Measurements from ENCODE around the gene SFRP4.

DNA sequence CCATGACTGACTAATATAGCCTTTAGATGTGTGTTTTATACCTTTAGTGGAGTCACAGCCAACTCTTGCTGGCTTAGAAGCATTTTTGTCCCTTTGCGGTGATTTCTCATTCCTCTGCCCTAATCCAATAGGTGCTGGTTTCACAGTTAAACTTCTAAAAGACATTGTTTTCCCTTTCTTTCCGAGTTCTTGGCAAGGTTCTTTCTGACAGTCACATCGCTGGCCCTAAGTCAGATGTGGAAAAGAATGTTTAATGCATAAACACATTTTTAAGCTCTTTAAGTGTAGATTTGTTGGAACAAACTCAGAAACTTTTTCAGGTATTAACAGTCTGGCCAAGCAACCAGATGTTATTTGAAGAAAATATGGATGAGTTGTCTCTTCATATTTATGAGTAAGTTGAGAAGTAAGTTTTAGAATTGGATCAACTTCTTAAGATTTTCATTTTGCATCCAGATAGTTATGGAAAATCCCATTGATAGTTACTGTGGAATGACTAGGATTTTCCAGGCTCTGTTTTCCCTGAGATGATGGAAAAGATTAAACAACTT, 7.9 kb upstream of the SFRP4 start:
- no peak for TF ChIP-seq FOXJ3 (CRISPR knock-in tag; IDR thresholded peaks at IDR 0.05)
- TF ChIP-seq, protein P1, sequence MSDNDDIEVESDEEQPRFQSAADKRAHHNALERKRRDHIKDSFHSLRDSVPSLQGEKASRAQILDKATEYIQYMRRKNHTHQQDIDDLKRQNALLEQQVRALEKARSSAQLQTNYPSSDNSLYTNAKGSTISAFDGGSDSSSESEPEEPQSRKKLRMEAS (IDR thresholded peaks at IDR 0.05; ENCODE audit: low read depth), result no peak
- TF ChIP-seq, protein P2, sequence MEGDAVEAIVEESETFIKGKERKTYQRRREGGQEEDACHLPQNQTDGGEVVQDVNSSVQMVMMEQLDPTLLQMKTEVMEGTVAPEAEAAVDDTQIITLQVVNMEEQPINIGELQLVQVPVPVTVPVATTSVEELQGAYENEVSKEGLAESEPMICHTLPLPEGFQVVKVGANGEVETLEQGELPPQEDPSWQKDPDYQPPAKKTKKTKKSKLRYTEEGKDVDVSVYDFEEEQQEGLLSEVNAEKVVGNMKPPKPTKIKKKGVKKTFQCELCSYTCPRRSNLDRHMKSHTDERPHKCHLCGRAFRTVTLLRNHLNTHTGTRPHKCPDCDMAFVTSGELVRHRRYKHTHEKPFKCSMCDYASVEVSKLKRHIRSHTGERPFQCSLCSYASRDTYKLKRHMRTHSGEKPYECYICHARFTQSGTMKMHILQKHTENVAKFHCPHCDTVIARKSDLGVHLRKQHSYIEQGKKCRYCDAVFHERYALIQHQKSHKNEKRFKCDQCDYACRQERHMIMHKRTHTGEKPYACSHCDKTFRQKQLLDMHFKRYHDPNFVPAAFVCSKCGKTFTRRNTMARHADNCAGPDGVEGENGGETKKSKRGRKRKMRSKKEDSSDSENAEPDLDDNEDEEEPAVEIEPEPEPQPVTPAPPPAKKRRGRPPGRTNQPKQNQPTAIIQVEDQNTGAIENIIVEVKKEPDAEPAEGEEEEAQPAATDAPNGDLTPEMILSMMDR (IDR thresholded peaks at IDR 0.05), result no peak
- TF ChIP-seq EP300 (IDR thresholded peaks at IDR 0.05; ENCODE audit: borderline replicate concordance in 1 of 2, low read depth in 1 of 2, low read length in 1 of 2), result no peak
- TF ChIP-seq TAF1 (IDR thresholded peaks at IDR 0.05; ENCODE audit: borderline replicate concordance, low read depth, low read length), result no peak
- TF ChIP-seq, protein P3, sequence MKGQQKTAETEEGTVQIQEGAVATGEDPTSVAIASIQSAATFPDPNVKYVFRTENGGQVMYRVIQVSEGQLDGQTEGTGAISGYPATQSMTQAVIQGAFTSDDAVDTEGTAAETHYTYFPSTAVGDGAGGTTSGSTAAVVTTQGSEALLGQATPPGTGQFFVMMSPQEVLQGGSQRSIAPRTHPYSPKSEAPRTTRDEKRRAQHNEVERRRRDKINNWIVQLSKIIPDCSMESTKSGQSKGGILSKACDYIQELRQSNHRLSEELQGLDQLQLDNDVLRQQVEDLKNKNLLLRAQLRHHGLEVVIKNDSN (IDR thresholded peaks at IDR 0.05; ENCODE audit: borderline replicate concordance, low read depth), result no peak
- no peak for TF ChIP-seq POLR2AphosphoS5 (IDR thresholded peaks at IDR 0.05; ENCODE audit: low read depth, low read length)
- TF ChIP-seq YY1 (IDR thresholded peaks at IDR 0.05; ENCODE audit: low read depth), result no peak
- no peak for TF ChIP-seq CHD2 (IDR thresholded peaks at IDR 0.05; ENCODE audit: low read length, partially characterized antibody)
- TF ChIP-seq, protein P4, sequence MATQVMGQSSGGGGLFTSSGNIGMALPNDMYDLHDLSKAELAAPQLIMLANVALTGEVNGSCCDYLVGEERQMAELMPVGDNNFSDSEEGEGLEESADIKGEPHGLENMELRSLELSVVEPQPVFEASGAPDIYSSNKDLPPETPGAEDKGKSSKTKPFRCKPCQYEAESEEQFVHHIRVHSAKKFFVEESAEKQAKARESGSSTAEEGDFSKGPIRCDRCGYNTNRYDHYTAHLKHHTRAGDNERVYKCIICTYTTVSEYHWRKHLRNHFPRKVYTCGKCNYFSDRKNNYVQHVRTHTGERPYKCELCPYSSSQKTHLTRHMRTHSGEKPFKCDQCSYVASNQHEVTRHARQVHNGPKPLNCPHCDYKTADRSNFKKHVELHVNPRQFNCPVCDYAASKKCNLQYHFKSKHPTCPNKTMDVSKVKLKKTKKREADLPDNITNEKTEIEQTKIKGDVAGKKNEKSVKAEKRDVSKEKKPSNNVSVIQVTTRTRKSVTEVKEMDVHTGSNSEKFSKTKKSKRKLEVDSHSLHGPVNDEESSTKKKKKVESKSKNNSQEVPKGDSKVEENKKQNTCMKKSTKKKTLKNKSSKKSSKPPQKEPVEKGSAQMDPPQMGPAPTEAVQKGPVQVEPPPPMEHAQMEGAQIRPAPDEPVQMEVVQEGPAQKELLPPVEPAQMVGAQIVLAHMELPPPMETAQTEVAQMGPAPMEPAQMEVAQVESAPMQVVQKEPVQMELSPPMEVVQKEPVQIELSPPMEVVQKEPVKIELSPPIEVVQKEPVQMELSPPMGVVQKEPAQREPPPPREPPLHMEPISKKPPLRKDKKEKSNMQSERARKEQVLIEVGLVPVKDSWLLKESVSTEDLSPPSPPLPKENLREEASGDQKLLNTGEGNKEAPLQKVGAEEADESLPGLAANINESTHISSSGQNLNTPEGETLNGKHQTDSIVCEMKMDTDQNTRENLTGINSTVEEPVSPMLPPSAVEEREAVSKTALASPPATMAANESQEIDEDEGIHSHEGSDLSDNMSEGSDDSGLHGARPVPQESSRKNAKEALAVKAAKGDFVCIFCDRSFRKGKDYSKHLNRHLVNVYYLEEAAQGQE (IDR thresholded peaks at IDR 0.05; ENCODE audit: low read depth, low read length), result no peak
- TF ChIP-seq NRF1 (IDR thresholded peaks at IDR 0.05; ENCODE audit: low read depth, low read length), result no peak
- TF ChIP-seq SMC3 (IDR thresholded peaks at IDR 0.05; ENCODE audit: low read depth, low read length), result no peak
- TF ChIP-seq, protein P5, sequence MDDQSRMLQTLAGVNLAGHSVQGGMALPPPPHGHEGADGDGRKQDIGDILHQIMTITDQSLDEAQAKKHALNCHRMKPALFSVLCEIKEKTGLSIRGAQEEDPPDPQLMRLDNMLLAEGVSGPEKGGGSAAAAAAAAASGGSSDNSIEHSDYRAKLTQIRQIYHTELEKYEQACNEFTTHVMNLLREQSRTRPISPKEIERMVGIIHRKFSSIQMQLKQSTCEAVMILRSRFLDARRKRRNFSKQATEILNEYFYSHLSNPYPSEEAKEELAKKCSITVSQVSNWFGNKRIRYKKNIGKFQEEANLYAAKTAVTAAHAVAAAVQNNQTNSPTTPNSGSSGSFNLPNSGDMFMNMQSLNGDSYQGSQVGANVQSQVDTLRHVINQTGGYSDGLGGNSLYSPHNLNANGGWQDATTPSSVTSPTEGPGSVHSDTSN (IDR thresholded peaks at IDR 0.05), result no peak
- TF ChIP-seq RFX5 (IDR thresholded peaks at IDR 0.05; ENCODE audit: low read length), result no peak

Measured in SK-N-SH (cell line).